Activated naive CD4-positive, alpha-beta T cell treated with anti-CD3 and anti-CD28 coated beads, Interleukin-2, amount 50 U/mL, for 72 hours (primary cell): ENCODE results near the gene MBD3L2B. TPM values are rescaled to one million over a fixed set of nuclear protein-coding genes. Genes with fewer than 3 reads are reported as not detected.
"Not testable (repeated sequence)": the region's sequence is repeated elsewhere in the genome, so short reads cannot be mapped to it uniquely, and the experiment has no call there.

Experiments
- ATAC-seq, 2 donors: fragments of 150-1000 bp; cut with Tn5 transposase; 2 replicates each; pipeline ENCODE4 v1.10.0; 2021; ENCODE audit warnings: mild to moderate bottlenecking in 2 of 2, moderate library complexity in 2 of 2
- DNase-seq, 2 donors: peaks; one replicate each; pipeline ENCODE4 v3.0.0; 2021 to 2022; ENCODE audit warnings: low spot score in 2 of 2
- H3K27ac Mint-ChIP-seq, 2 donors: one replicate each; pipeline ENCODE4 v1.8.0; 2022; ENCODE audit warnings: mild to moderate bottlenecking in 2 of 2, mixed read lengths in 2 of 2
- H3K36me3 Mint-ChIP-seq, 2 donors: one replicate each; pipeline ENCODE4 v1.8.0; 2022; ENCODE audit warnings: mixed read lengths in 2 of 2
- H3K9me3 Mint-ChIP-seq, 2 donors: one replicate each; pipeline ENCODE4 v1.8.0; 2022; ENCODE audit warnings: mixed read lengths in 2 of 2
- total RNA-seq, 2 donors: library from RNA; stranded (reverse); gene quantifications; one replicate each; pipeline ENCODE4 v1.2.3, GENCODE V29; 2022

The MBD3L2B gene
- total RNA-seq, result not detected

DNA sequence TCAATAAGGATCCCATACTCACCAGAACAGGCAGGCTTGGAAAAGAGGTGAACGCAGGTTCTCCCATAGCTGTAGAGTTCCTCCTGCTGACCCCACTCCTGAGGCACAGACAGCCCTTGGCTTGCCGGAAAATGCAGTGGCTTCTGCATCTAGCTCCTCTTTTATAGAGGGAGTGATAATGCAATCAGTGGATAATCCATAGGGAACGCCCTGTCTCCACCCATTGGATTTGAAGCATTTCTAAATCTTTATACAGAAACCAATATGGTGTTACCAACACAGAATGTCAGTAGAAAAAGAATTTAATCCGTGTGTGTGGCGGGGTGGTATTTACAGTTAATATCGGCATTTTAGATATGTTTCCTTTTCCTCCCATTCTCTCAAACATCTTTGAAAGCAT, at the start of gene MBD3L2B:
TSS of gene MBD3L2B (minus strand) at position 101 of the 400 bp plus-strand sequence. CDS start at position 67, 34 bp downstream.
- H3K36me3 Mint-ChIP-seq, H3K27ac Mint-ChIP-seq, DNase-seq, H3K9me3 Mint-ChIP-seq, ATAC-seq: not testable (repeated sequence)

GRCh38 chr19:7069904-7070226, 48.6 kb upstream of the MBD3L2B start:
- ATAC-seq, result peak in 1 of 2 donors; percentile 25
- peak overlapping the region; percentile 67 to 96 for H3K27ac Mint-ChIP-seq
- peaks cover 4% of the 10 kb centered on the region in 2 donors for H3K9me3 Mint-ChIP-seq
- H3K36me3 Mint-ChIP-seq, result peaks cover 31 to 44% of the 10 kb centered on the region in 2 donors
- no peak for DNase-seq

GRCh38 chr19:7069042-7069903, 48.0 kb upstream of the MBD3L2B start, which contains the start of gene ZNF557:
Gene ZNF557 (plus strand): TSS chr19:7069703. CDS start chr19:7075075, 5,372 bp downstream.
- peak within 1 kb of the TSS; percentile 93 to 96 for H3K27ac Mint-ChIP-seq
- peak; percentile 98 for DNase-seq
- peaks cover 25 to 38% of the 10 kb centered on the region in 2 donors for H3K36me3 Mint-ChIP-seq
- peaks cover 1 to 4% of the 10 kb centered on the region in 2 donors for H3K9me3 Mint-ChIP-seq
- peak; percentile 96 for ATAC-seq

DNA sequence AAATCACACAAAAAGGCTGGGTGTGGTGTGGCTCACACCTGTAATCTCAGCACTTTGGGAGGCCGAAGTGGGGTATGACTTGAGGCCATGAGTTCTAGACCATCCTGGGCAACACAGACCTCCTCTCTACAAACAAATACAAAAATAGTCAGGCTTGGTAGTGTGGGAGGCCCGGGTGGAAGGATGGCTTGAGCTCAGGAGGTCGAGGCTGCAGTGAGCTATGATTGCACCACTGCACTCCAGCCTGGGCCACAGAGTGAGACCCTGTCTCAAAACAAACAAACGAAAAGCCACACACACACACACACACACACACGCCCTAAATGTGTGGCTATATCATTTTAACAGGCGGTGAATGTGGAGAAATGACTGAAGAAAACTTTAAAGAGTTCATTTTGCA, 47.4 kb upstream of the MBD3L2B start:
- no peak for ATAC-seq
- H3K9me3 Mint-ChIP-seq, result peaks cover 0 to 4% of the 10 kb centered on the region in 2 donors
- peak overlapping the region in 1 of 2 donors; percentile 96 for H3K27ac Mint-ChIP-seq
- peaks cover 22 to 31% of the 10 kb centered on the region in 2 donors for H3K36me3 Mint-ChIP-seq
- DNase-seq, result peak in 1 of 2 donors; percentile 2

DNA sequence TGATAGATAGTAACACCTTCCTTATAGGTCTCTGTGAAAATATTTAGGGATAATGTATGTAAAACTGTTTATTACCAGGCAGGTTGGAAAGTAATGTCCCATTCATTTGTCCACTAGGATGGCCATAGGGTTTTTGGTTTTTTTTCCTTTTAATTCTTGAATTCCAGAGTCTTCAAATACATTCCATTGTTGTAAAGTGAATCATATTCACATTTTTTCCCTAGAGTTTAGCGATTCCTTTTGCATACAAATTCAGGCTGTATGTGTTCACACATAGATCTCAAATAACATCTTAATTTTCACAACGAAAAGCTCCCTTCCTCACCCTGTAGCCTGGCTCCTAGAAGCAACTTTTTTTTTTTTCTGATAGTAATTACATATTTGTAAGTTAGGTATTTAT, 46.5 kb upstream of the MBD3L2B start:
- ATAC-seq, result no peak
- Mint-ChIP-seq H3K9me3 (peaks cover 0 to 4% of the 10 kb centered on the region in 2 donors), H3K27ac (no peak overlapping the region), H3K36me3 (peaks cover 20 to 24% of the 10 kb centered on the region in 2 donors)
- no peak for DNase-seq

DNA sequence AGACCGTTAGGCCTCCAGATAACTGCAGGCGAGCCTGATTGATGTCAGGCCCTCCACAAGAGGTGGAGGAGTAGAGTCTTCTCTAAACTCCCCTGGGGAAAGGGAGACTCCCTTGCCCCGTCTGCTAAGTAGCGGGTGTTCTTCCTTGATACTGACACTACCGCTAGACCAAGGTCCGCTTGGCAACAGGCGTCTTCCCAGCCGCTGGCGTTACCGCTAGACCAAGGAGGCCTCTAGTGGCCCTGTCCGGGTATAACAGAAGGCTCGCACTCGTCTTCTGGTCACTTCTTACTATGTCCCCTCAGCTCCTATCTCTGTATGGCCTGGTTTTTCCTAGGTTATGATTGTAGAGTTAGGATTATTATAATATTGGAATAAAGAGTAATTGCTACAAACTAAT, 45.9 kb upstream of the MBD3L2B start:
- H3K9me3 Mint-ChIP-seq, ATAC-seq, H3K27ac Mint-ChIP-seq: not testable (repeated sequence)
- peak in 1 of 2 donors; percentile 2 for DNase-seq
- H3K36me3 Mint-ChIP-seq, result peaks cover 14 to 18% of the 10 kb centered on the region in 2 donors

DNA sequence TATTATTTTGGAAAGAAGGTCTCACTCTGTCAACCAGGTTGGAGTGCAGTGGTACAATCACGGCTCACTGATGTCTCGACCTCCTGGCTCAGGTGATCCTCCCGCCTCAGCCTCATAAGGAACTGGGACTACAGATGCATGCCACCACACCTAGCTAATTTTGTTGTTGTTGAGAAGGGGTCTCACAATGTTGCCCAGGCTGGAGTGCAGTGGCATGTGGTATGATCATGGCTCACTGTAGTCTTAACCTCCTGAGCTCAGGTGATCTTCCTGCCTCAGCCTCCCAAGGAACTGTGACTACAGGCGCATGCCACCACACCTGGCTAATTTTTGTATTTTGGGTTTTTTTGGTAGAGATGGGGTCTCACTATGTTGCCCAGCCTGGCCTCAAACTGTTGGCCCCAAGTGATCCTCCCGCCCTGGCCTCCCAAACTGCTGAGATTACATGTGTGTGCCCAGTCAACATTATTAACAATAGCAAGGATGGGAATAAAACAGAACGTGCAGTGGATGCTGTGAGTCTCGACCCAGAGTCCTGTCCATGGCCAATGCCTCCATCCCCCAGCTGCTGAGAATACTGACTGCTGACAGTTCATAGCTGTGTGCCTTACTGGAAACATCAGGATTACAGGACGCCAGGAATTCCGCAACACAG, 42.7 kb upstream of the MBD3L2B start:
- ATAC-seq, result peak; percentile 65 to 81
- peak in 1 of 2 donors; percentile 2 for DNase-seq
- Mint-ChIP-seq H3K27ac (no peak overlapping the region), H3K36me3 (no peaks in the 10 kb centered on the region), H3K9me3 (peaks cover 0 to 4% of the 10 kb centered on the region in 2 donors)

DNA sequence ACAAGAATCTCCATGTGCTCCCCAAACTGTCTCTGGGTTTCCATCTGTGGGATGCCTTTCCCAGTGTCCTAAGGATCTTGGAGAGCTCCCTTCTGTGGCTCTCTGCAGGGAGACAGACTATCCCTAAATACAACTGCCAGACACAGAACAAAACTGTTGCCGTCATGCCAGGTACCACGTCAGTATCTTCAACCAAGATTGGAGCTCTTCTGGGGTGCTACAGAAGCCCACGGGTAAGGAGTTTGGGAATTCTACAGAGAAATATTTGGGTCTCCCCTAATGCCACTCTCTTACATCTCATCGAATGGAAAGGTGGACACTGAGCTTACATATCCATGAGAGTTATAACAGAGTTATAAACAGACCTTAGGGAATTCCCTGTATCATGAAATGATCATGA, 42.1 kb upstream of the MBD3L2B start:
- Mint-ChIP-seq H3K27ac (no peak overlapping the region), H3K9me3 (peaks cover 0 to 4% of the 10 kb centered on the region in 2 donors), H3K36me3 (no peaks in the 10 kb centered on the region)
- ATAC-seq (peak; percentile 63 to 75), DNase-seq (peak in 1 of 2 donors; percentile 2)

GRCh38 chr19:7059977-7060376, 38.7 kb upstream of the MBD3L2B start:
- ATAC-seq, result peak in 1 of 2 donors; percentile 46
- not testable (repeated sequence) for H3K9me3 Mint-ChIP-seq, DNase-seq, H3K36me3 Mint-ChIP-seq, H3K27ac Mint-ChIP-seq

- H3K9me3 Mint-ChIP-seq, H3K36me3 Mint-ChIP-seq, H3K27ac Mint-ChIP-seq, DNase-seq, ATAC-seq: not testable (repeated sequence)
Measured at GRCh38 chr19:7058576-7058975, 37.3 kb upstream of the MBD3L2B start, which contains the start of gene MBD3L3. Gene MBD3L3 (minus strand): TSS chr19:7058676. CDS start chr19:7058605, 71 bp downstream.

- H3K27ac Mint-ChIP-seq, H3K9me3 Mint-ChIP-seq, H3K36me3 Mint-ChIP-seq, ATAC-seq, DNase-seq: not testable (repeated sequence)
Measured at GRCh38 chr19:7056371-7056770, 35.1 kb upstream of the MBD3L2B start.

DNA sequence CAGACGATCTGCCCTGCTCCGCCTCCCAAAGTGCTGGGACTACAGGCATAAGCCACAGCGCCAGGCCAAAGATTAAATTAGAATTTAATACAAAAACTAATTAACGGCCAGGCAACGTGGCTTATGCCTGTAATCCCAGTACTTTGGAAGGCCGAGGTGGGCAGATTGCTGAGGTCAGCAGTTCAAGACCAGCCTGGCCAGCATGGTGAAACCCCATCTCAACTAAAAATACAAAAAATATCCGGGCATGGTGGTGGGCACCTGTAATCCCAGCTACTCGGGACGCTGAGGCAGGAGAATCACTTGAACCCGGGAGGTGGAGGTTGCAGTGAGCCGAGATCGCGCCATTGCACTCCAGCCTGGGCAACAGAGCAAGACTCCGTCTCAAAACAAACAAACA, 34.4 kb upstream of the MBD3L2B start:
- not testable (repeated sequence) for H3K36me3 Mint-ChIP-seq, ATAC-seq, H3K27ac Mint-ChIP-seq, H3K9me3 Mint-ChIP-seq, DNase-seq

DNA sequence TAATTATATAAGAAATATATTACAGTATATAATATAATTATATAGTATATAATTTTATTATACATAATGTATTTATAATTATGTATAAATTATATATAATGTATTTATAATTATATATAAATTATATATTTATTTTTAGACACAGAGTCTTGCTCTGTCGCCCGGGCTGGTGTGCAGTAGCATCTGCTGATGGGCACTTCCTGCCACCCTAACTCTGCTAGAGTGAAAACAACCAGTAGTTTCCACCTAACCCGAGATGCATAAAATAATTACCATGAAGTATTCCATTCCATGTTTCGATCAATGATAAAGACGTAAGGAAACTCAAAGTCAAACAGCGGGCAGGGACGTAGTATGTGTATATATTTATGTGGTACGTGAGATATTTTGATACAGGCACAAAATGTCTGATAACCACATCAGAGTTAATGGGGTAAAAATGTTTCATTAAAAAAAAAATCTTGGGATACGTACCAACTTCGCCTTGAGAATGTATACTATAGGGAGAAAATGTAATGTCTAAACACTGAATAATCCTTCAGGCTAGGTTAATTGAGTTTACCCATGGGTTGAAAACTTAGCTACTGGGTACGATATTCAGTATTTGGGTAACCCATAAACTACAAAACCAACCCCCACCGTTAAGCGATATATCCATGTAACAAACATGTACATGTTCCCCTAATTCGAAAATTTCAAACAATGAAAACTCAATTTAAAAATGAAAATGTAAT, 33.6 kb upstream of the MBD3L2B start:
- H3K27ac Mint-ChIP-seq, DNase-seq, H3K36me3 Mint-ChIP-seq, H3K9me3 Mint-ChIP-seq: not testable (repeated sequence)
- peak; percentile 40 to 62 for ATAC-seq

- DNase-seq (peak in 1 of 2 donors; percentile 1), ATAC-seq (peak in 1 of 2 donors; percentile 37)
- not testable (repeated sequence) for H3K27ac Mint-ChIP-seq, H3K9me3 Mint-ChIP-seq, H3K36me3 Mint-ChIP-seq
Measured at GRCh38 chr19:7052896-7053295, 31.7 kb upstream of the MBD3L2B start.

GRCh38 chr19:7051421-7051820, 30.2 kb upstream of the MBD3L2B start:
- H3K9me3 Mint-ChIP-seq, ATAC-seq, DNase-seq, H3K36me3 Mint-ChIP-seq, H3K27ac Mint-ChIP-seq: not testable (repeated sequence)

GRCh38 chr19:7049021-7049420, 27.8 kb upstream of the MBD3L2B start, which contains the start of gene MBD3L2:
Gene MBD3L2 (plus strand): TSS chr19:7049321. CDS start chr19:7049374, 53 bp downstream.
- not testable (repeated sequence) for DNase-seq, H3K27ac Mint-ChIP-seq, H3K36me3 Mint-ChIP-seq, H3K9me3 Mint-ChIP-seq, ATAC-seq
